Naive B cell (primary cell): ENCODE results near the gene FLII. TPM values are rescaled to one million over a fixed set of nuclear protein-coding genes. Genes with fewer than 3 reads are reported as not detected.

Experiments
- ATAC-seq, 2 donors: fragments of 150-1000 bp; cut with Tn5 transposase; 2 replicates each; pipeline ENCODE4 v1.10.0; 2021; ENCODE audit warnings: low read depth in 2 of 2, mild to moderate bottlenecking in 2 of 2, moderate library complexity in 2 of 2
- DNase-seq: peaks from one replicate; pipeline ENCODE4 v3.0.0; 2022
- H3K27ac Mint-ChIP-seq, 6 donors: one replicate each; pipeline ENCODE4 v1.8.0; 2020 to 2022; ENCODE audit warnings: mild to moderate bottlenecking in 6 of 6, mixed read lengths in 6 of 6, moderate library complexity in 5 of 6, inconsistent platforms in 2 of 6
- H3K27me3 Mint-ChIP-seq, 3 donors: one replicate each; pipeline ENCODE4 v1.8.0; 2021 to 2022; ENCODE audit warnings: mixed read lengths in 3 of 3, mild to moderate bottlenecking in 1 of 3
- H3K36me3 Mint-ChIP-seq, 2 donors: one replicate each; pipeline ENCODE4 v1.8.0; 2020 to 2022; ENCODE audit warnings: mixed read lengths in 2 of 2, inconsistent platforms in 1 of 2, mild to moderate bottlenecking in 1 of 2
- H3K4me1 Mint-ChIP-seq, 3 donors: one replicate each; pipeline ENCODE4 v1.8.0; 2020 to 2022; ENCODE audit warnings: mixed read lengths in 3 of 3, inconsistent platforms in 1 of 3, mild to moderate bottlenecking in 1 of 3, moderate library complexity in 1 of 3
- H3K4me3 Mint-ChIP-seq, 8 donors: one replicate each; pipeline ENCODE4 v1.8.0; 2020 to 2022; ENCODE audit warnings: mild to moderate bottlenecking in 8 of 8, mixed read lengths in 8 of 8, moderate library complexity in 8 of 8, inconsistent platforms in 2 of 8
- H3K9me3 Mint-ChIP-seq, 7 donors: one replicate each; pipeline ENCODE4 v1.8.0; 2020 to 2022; ENCODE audit warnings: mixed read lengths in 7 of 7, mild to moderate bottlenecking in 5 of 7, inconsistent platforms in 2 of 7, moderate library complexity in 1 of 7
- polyA plus RNA-seq, 6 donors: library from polyadenylated mRNA; unstranded; fragments of 300-500 nt; fragmentation: Illumina TruSeq; gene quantifications; one replicate each; pipeline ENCODE4 v1.2.3, GENCODE V29; 2021; ENCODE audit warnings: low read depth in 6 of 6

The FLII gene
- polyA plus RNA-seq, 6 donors from 2014 or later: 80.0 to 169 (median 98.4) TPM

- DNase-seq (no peak), ATAC-seq (no peak)
- Mint-ChIP-seq H3K27ac (no peak overlapping the region), H3K4me1 (peaks cover 6 to 8% (median 8%) of the 10 kb centered on the region in 3 donors), H3K27me3 (no peaks in the 10 kb centered on the region), H3K4me3 (no peak overlapping the region), H3K9me3 (no peaks in the 10 kb centered on the region), H3K36me3 (peaks cover 5 to 20% of the 10 kb centered on the region in 2 donors)
Measured at GRCh38 chr17:18246109-18246725, 12.3 kb downstream of the FLII start.

GRCh38 chr17:18245038-18245776, 13.3 kb downstream of the FLII start:
- Mint-ChIP-seq H3K36me3 (peaks cover 5 to 11% of the 10 kb centered on the region in 2 donors), H3K27ac (no peak overlapping the region), H3K27me3 (no peaks in the 10 kb centered on the region), H3K9me3 (no peaks in the 10 kb centered on the region), H3K4me3 (no peak overlapping the region), H3K4me1 (peaks cover 6 to 8% (median 8%) of the 10 kb centered on the region in 3 donors)
- ATAC-seq: no peak
- DNase-seq: no peak

- Mint-ChIP-seq H3K9me3 (no peaks in the 10 kb centered on the region), H3K4me3 (no peak overlapping the region), H3K36me3 (peaks cover 0 to 8% of the 10 kb centered on the region in 2 donors), H3K27ac (peak overlapping the region in 1 of 6 donors; percentile 72), H3K4me1 (no peaks in the 10 kb centered on the region), H3K27me3 (no peaks in the 10 kb centered on the region)
- DNase-seq: no peak
- ATAC-seq: no peak
Measured at GRCh38 chr17:18241229-18241871, 17.2 kb downstream of the FLII start.

- no peak for ATAC-seq
- Mint-ChIP-seq H3K4me3 (no peak overlapping the region), H3K36me3 (peaks cover 0 to 13% of the 10 kb centered on the region in 2 donors), H3K27me3 (no peaks in the 10 kb centered on the region), H3K27ac (peak overlapping the region in 1 of 6 donors; percentile 72), H3K9me3 (no peaks in the 10 kb centered on the region), H3K4me1 (no peaks in the 10 kb centered on the region)
- DNase-seq: no peak
Measured at GRCh38 chr17:18240449-18240848, 18.1 kb downstream of the FLII start.

- no peak overlapping the region for H3K4me3 Mint-ChIP-seq
- no peaks in the 10 kb centered on the region for H3K27me3 Mint-ChIP-seq
- H3K4me1 Mint-ChIP-seq: no peaks in the 10 kb centered on the region
- no peak for DNase-seq
- H3K9me3 Mint-ChIP-seq: no peaks in the 10 kb centered on the region
- no peak for ATAC-seq
- peaks cover 0 to 13% of the 10 kb centered on the region in 2 donors for H3K36me3 Mint-ChIP-seq
- H3K27ac Mint-ChIP-seq: no peak overlapping the region
Measured at GRCh38 chr17:18238299-18238698, 20.2 kb downstream of the FLII start.

- H3K27ac Mint-ChIP-seq: no peak overlapping the region
- peaks cover 0 to 13% of the 10 kb centered on the region in 2 donors for H3K36me3 Mint-ChIP-seq
- no peak overlapping the region for H3K4me3 Mint-ChIP-seq
- H3K4me1 Mint-ChIP-seq: no peaks in the 10 kb centered on the region
- no peaks in the 10 kb centered on the region for H3K9me3 Mint-ChIP-seq
- no peaks in the 10 kb centered on the region for H3K27me3 Mint-ChIP-seq
- DNase-seq: no peak
- ATAC-seq: no peak
Measured at GRCh38 chr17:18237461-18237860, 21.1 kb downstream of the FLII start.

GRCh38 chr17:18236494-18236893, 22.0 kb downstream of the FLII start:
- no peak for ATAC-seq
- DNase-seq: no peak
- Mint-ChIP-seq H3K4me1 (no peaks in the 10 kb centered on the region), H3K27me3 (no peaks in the 10 kb centered on the region), H3K9me3 (no peaks in the 10 kb centered on the region), H3K27ac (peak overlapping the region in 1 of 6 donors; percentile 79), H3K4me3 (no peak overlapping the region), H3K36me3 (peaks cover 0 to 13% of the 10 kb centered on the region in 2 donors)

GRCh38 chr17:18235743-18236256, 22.7 kb downstream of the FLII start:
- DNase-seq: no peak
- Mint-ChIP-seq H3K36me3 (peaks cover 0 to 13% of the 10 kb centered on the region in 2 donors), H3K4me3 (no peak overlapping the region), H3K27me3 (no peaks in the 10 kb centered on the region), H3K4me1 (no peaks in the 10 kb centered on the region), H3K27ac (no peak overlapping the region), H3K9me3 (no peaks in the 10 kb centered on the region)
- no peak for ATAC-seq

GRCh38 chr17:18234853-18235380, 23.6 kb downstream of the FLII start:
- H3K9me3 Mint-ChIP-seq: no peaks in the 10 kb centered on the region
- ATAC-seq (no peak), DNase-seq (no peak)
- no peak overlapping the region for H3K27ac Mint-ChIP-seq
- H3K4me3 Mint-ChIP-seq: no peak overlapping the region
- H3K27me3 Mint-ChIP-seq: no peaks in the 10 kb centered on the region
- H3K36me3 Mint-ChIP-seq: peaks cover 0 to 13% of the 10 kb centered on the region in 2 donors
- no peaks in the 10 kb centered on the region for H3K4me1 Mint-ChIP-seq

- H3K4me3 Mint-ChIP-seq: no peak overlapping the region
- H3K27ac Mint-ChIP-seq: peak overlapping the region in 1 of 6 donors; percentile 50
- ATAC-seq (no peak), DNase-seq (no peak)
- peaks cover 0 to 13% of the 10 kb centered on the region in 2 donors for H3K36me3 Mint-ChIP-seq
- H3K4me1 Mint-ChIP-seq: peaks cover 0 to under 1% (median under 1%) of the 10 kb centered on the region in 3 donors
- no peaks in the 10 kb centered on the region for H3K27me3 Mint-ChIP-seq
- H3K9me3 Mint-ChIP-seq: no peaks in the 10 kb centered on the region
Measured at GRCh38 chr17:18233803-18234518, 24.6 kb downstream of the FLII start.

GRCh38 chr17:18231164-18231563, 27.4 kb downstream of the FLII start:
- Mint-ChIP-seq H3K27ac (no peak overlapping the region), H3K4me1 (peaks cover 8 to 22% (median 13%) of the 10 kb centered on the region in 3 donors), H3K9me3 (peaks cover 0 to 2% (median 0%) of the 10 kb centered on the region in 7 donors), H3K27me3 (no peaks in the 10 kb centered on the region), H3K36me3 (peaks cover 0 to 4% of the 10 kb centered on the region in 2 donors), H3K4me3 (no peak overlapping the region)
- no peak for DNase-seq
- ATAC-seq: no peak

GRCh38 chr17:18230288-18231141, 28.0 kb downstream of the FLII start:
- peaks cover 0 to 2% (median 0%) of the 10 kb centered on the region in 7 donors for H3K9me3 Mint-ChIP-seq
- DNase-seq: no peak
- no peak overlapping the region for H3K27ac Mint-ChIP-seq
- no peak overlapping the region for H3K4me3 Mint-ChIP-seq
- peaks cover 12 to 27% (median 17%) of the 10 kb centered on the region in 3 donors for H3K4me1 Mint-ChIP-seq
- no peak for ATAC-seq
- no peaks in the 10 kb centered on the region for H3K27me3 Mint-ChIP-seq
- no peaks in the 10 kb centered on the region for H3K36me3 Mint-ChIP-seq
